H1 (cell line): ENCODE measurements around the gene DYSF. TPM values are rescaled to one million over a fixed set of nuclear protein-coding genes. Genes with fewer than 3 reads are reported as not detected.

ENCODE experiments used
- CTCF ChIA-PET: fragments of 300-600 bp; sonication (Branson Sonifier 250); formaldehyde crosslinking; loops from one replicate; lab custom pipeline; 2021; ENCODE audit not compliant: partially characterized antibody; lab: Charles Lee
- POLR2A ChIA-PET: fragments of 300-600 bp; sonication (Branson Sonifier 250); formaldehyde crosslinking; loops from one replicate; lab custom pipeline; 2021; ENCODE audit warnings: inconsistent platforms; ENCODE audit not compliant: partially characterized antibody; lab: Charles Lee
- DNase-seq, 2 experiments: peaks; one replicate each; pipeline versions ENCODE4 v3.0.0 to v3.0.0-alpha.2; 2010 to 2022; ENCODE audit warnings: low spot score in 2 of 2, low read depth in 1 of 2, mixed read lengths in 1 of 2
- FAIRE-seq: peaks from 2 replicates; lab custom pipeline; 2011; peaks lifted over from hg19 to GRCh38; lab: Jason Lieb, UNC
- H2AFZ ChIP-seq: 2 replicates; pipeline ENCODE4 v1.8.1; 2012; ENCODE audit warnings: low read length, inconsistent platforms
- H2AK5ac ChIP-seq: 2 replicates; pipeline ENCODE4 v1.6.1; 2013; ENCODE audit warnings: low read depth, low read length
- H2BK120ac ChIP-seq: replicated peaks from 2 replicates; pipeline ENCODE3; 2013; ENCODE audit warnings: low read depth, low read length, inconsistent platforms
- H2BK12ac ChIP-seq: 2 replicates; pipeline ENCODE4 v1.6.1; 2013; ENCODE audit warnings: low read depth, low read length
- H2BK15ac ChIP-seq: 2 replicates; pipeline ENCODE4 v1.6.1; 2013; ENCODE audit warnings: low read length
- H2BK20ac ChIP-seq: 2 replicates; pipeline ENCODE4 v1.6.1; 2013; ENCODE audit warnings: low read length
- H2BK5ac ChIP-seq: 2 replicates; pipeline ENCODE4 v1.6.1; 2013; ENCODE audit warnings: low read depth, low read length
- H3K14ac ChIP-seq: 2 replicates; pipeline ENCODE4 v1.6.1; 2013; ENCODE audit warnings: inconsistent platforms; ENCODE audit not compliant: insufficient read length
- H3K18ac ChIP-seq: 2 replicates; pipeline ENCODE4 v1.6.1; 2013; ENCODE audit warnings: low read length; ENCODE audit errors: extremely low read depth
- H3K23ac ChIP-seq: 2 replicates; pipeline ENCODE4 v1.6.1; 2013; ENCODE audit warnings: inconsistent platforms; ENCODE audit not compliant: insufficient read length
- H3K23me2 ChIP-seq: 2 replicates; pipeline ENCODE4 v1.6.1; 2013; ENCODE audit warnings: low read depth, low read length
- H3K27ac ChIP-seq: 2 replicates; pipeline ENCODE4 v1.6.1; 2011; ENCODE audit warnings: low read depth, low read length, inconsistent platforms
- H3K27me3 ChIP-seq, 4 experiments: replicated peaks in 1 of 4; 1 replicate in 1 of 4; 2 replicates in 3 of 4; pipeline versions ENCODE4 v1.6.1 to v1.8.1; 2011 to 2013; ENCODE audit warnings: low read length in 3 of 4, mild to moderate bottlenecking in 3 of 4, inconsistent platforms in 2 of 4, mixed read lengths in 2 of 4, moderate library complexity in 1 of 4; ENCODE audit not compliant: control insufficient read depth in 3 of 4, insufficient read depth in 3 of 4; ENCODE audit errors: extremely low read depth in 1 of 4
- H3K36me3 ChIP-seq, 4 experiments: 2 replicates each; pipeline versions ENCODE4 v1.6.1 to v1.8.1; 2011 to 2013; ENCODE audit warnings: mild to moderate bottlenecking in 4 of 4, low read length in 3 of 4, moderate library complexity in 2 of 4, control low read depth in 1 of 4, inconsistent platforms in 1 of 4; ENCODE audit not compliant: insufficient read depth in 4 of 4, control insufficient read depth in 2 of 4
- H3K4ac ChIP-seq: replicated peaks from 2 replicates; pipeline ENCODE3; 2013; ENCODE audit warnings: low read length, low read depth, mixed read lengths, inconsistent platforms; ENCODE audit not compliant: insufficient read length
- H3K4me1 ChIP-seq, 4 experiments: replicated peaks in 1 of 4; 1 replicate in 1 of 4; 2 replicates in 3 of 4; pipeline versions ENCODE4 v1.6.1 to v1.8.1; 2011 to 2013; ENCODE audit warnings: low read length in 3 of 4, inconsistent platforms in 2 of 4, mixed read lengths in 1 of 4; ENCODE audit not compliant: insufficient read depth in 4 of 4, control insufficient read depth in 3 of 4
- H3K4me2 ChIP-seq, 2 experiments: 2 replicates each; pipeline versions ENCODE4 v1.6.1 to v1.8.1; 2011 to 2013; ENCODE audit warnings: low read depth in 2 of 2, low read length in 2 of 2, control low read depth in 1 of 2, inconsistent platforms in 1 of 2, mild to moderate bottlenecking in 1 of 2; ENCODE audit not compliant: insufficient read depth in 1 of 2
- H3K4me3 ChIP-seq, 4 experiments: fragments of 200-600, 300-600 bp in 1 of 4; sonication (generic), shearing (Covaris generic), sonication (Bioruptor Twin) in 1 of 4; 2 replicates each; pipeline versions ENCODE4 v1.5.1 to v1.8.1; 2011 to 2016; ENCODE audit warnings: low read length in 4 of 4, low read depth in 3 of 4, control low read depth in 2 of 4, inconsistent platforms in 2 of 4, mild to moderate bottlenecking in 2 of 4, mixed read lengths in 1 of 4, moderate library complexity in 1 of 4; ENCODE audit not compliant: insufficient read depth in 2 of 4; ENCODE audit errors: extremely low read depth in 1 of 4
- H3K56ac ChIP-seq: replicated peaks from 2 replicates; pipeline ENCODE3; 2013; ENCODE audit warnings: low read depth, mild to moderate bottlenecking, mixed read lengths, low read length, inconsistent platforms; ENCODE audit not compliant: insufficient read length
- H3K79me1 ChIP-seq: 2 replicates; pipeline ENCODE4 v1.6.1; 2013; ENCODE audit warnings: low read depth, low read length, control low read depth
- H3K79me2 ChIP-seq, 2 experiments: 2 replicates each; pipeline versions ENCODE4 v1.6.1 to v1.8.1; 2012 to 2013; ENCODE audit warnings: low read length in 2 of 2, mild to moderate bottlenecking in 2 of 2, inconsistent platforms in 1 of 2; ENCODE audit not compliant: insufficient read depth in 2 of 2, control insufficient read depth in 1 of 2
- H3K9ac ChIP-seq, 4 experiments: replicated peaks in 1 of 4; 1 replicate in 1 of 4; 2 replicates in 3 of 4; pipeline versions ENCODE4 v1.6.1 to v1.8.1; 2011 to 2013; ENCODE audit warnings: low read depth in 3 of 4, low read length in 3 of 4, control low read depth in 2 of 4, mild to moderate bottlenecking in 2 of 4, moderate library complexity in 2 of 4, inconsistent platforms in 1 of 4; ENCODE audit errors: extremely low read depth in 1 of 4
- H3K9me3 ChIP-seq, 2 experiments: 2 replicates each; pipeline versions ENCODE4 v1.6.1 to v1.8.1; 2012 to 2013; ENCODE audit warnings: mild to moderate bottlenecking in 2 of 2, moderate library complexity in 2 of 2, control low read depth in 1 of 2, inconsistent platforms in 1 of 2, low read depth in 1 of 2, low read length in 1 of 2, mixed read lengths in 1 of 2; ENCODE audit not compliant: insufficient read depth in 2 of 2
- H4K20me1 ChIP-seq, 2 experiments: replicated peaks in 1 of 2; 2 replicates each; pipeline versions ENCODE3 to v1.8.1; 2011 to 2013; ENCODE audit warnings: inconsistent platforms in 2 of 2, low read length in 2 of 2, mild to moderate bottlenecking in 1 of 2; ENCODE audit not compliant: insufficient read depth in 2 of 2, control insufficient read depth in 1 of 2
- H4K5ac ChIP-seq: 2 replicates; pipeline ENCODE4 v1.6.1; 2013; ENCODE audit warnings: low read length, low read depth, mixed read lengths, inconsistent platforms; ENCODE audit not compliant: insufficient read length
- H4K8ac ChIP-seq: 2 replicates; pipeline ENCODE4 v1.8.0; 2013; ENCODE audit warnings: mild to moderate bottlenecking, moderate library complexity, low read length, inconsistent platforms; ENCODE audit not compliant: insufficient read depth; ENCODE audit errors: extremely low read depth
- H4K91ac ChIP-seq: replicated peaks from 2 replicates; pipeline ENCODE3; 2013; ENCODE audit warnings: low read length, mixed read lengths, inconsistent platforms; ENCODE audit not compliant: insufficient read length
- EP300 ChIP-seq, 2 experiments: IDR thresholded peaks; 1 replicate in 1 of 2; 2 replicates in 1 of 2; pipeline ENCODE4 v1.6.1; 2011 to 2012; ENCODE audit warnings: low read depth in 2 of 2, low read length in 2 of 2, mild to moderate bottlenecking in 2 of 2, borderline replicate concordance in 1 of 2, inconsistent platforms in 1 of 2, moderate library complexity in 1 of 2
- KDM5A ChIP-seq: fragments of 200-600 bp; IDR thresholded peaks from 2 replicates; pipeline ENCODE4 v1.7.1; 2012; ENCODE audit warnings: mild to moderate bottlenecking, low read length, inconsistent platforms, mixed read lengths
- NANOG ChIP-seq: IDR thresholded peaks from 2 replicates; pipeline ENCODE4 v1.6.1; 2011; ENCODE audit warnings: low read length, low read depth, mild to moderate bottlenecking, inconsistent platforms; ENCODE audit not compliant: insufficient read depth, poor library complexity, severe bottlenecking
- WGBS, 2 experiments: shearing (Covaris generic) in 1 of 2; methylation state at CpG; one replicate each; pipeline versions ENCODE4 v1.1.6 to v1.1.7; 2013 to 2015; ENCODE audit warnings: low lambda C conversion rate in 2 of 2, mixed read lengths in 2 of 2, inconsistent platforms in 1 of 2, low coverage in 1 of 2, missing lambda C conversion rate in 1 of 2; ENCODE audit not compliant: insufficient replicate concordance in 2 of 2, insufficient coverage in 1 of 2, insufficient read length in 1 of 2; ENCODE audit errors: extremely low coverage in 1 of 2, missing lambda C conversion rate in 1 of 2; 5-methylcytosine and 5-hydroxymethylcytosine counted together
- polyA plus RNA-seq, 7 experiments: library from polyadenylated mRNA; depleted of rRNA in 3 of 7; stranded (reverse) in 5 of 7; unstranded in 2 of 7; fragments of >200 nt in 5 of 7; fragments of 200-250 nt in 2 of 7; gene quantifications; 1 replicate in 5 of 7; 2 replicates in 1 of 7; 4 replicates in 1 of 7; pipeline versions ENCODE4 v1.2.1 to v1.2.3, GENCODE V29; 2011 to 2013; ENCODE audit warnings: missing spikeins in 2 of 7, mixed read lengths in 2 of 7
- total RNA-seq: library from RNA; stranded (reverse); fragmentation: NEBNext Ultra II Directional; extraction: Animal tissue kit (Norgen Biotek cat#: 25700); gene quantifications from 2 replicates; pipeline ENCODE4 v1.2.1, GENCODE V29; 2021

Gene DYSF
- total and polyA plus RNA-seq, 2 of the 8 experiments (the other 6 are each of a cell fraction or from before 2014, with no cell fraction given): 5.8 to 7.1 TPM

DNA sequence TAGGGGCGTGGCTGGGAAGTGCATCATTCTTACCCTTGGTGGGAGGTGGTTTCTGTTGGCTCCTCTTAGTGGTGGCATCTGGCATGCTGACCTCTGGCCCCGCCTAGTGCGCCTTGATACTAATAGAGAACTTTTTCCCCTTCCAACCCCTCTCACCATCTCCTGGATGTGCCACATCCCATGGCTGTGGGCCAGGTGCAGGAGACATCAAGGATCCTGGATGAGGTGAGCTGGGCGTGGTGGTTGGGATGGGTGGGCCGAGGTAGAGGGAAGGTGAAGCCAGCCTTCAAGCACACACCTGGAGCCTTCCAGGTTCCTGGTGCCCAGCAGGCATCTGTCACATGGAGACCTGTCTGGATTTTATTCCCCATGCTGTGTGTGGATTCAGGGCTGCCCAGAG, 149.2 kb downstream of the DYSF start:
- Histone ChIP-seq H2AFZ (no peak overlapping the region), H3K79me2 (no peaks in the 10 kb centered on the region), H3K27ac (no peak overlapping the region), H2BK5ac (no peak overlapping the region), H3K23ac (no peak overlapping the region), H4K20me1 (no peaks in the 10 kb centered on the region), H3K4ac (no peak overlapping the region), H3K9me3 (no peaks in the 10 kb centered on the region), H3K79me1 (no peaks in the 10 kb centered on the region), H4K8ac (no peak overlapping the region), H3K14ac (no peak overlapping the region), H2BK20ac (no peak overlapping the region), H3K4me2 (no peak overlapping the region), H2BK120ac (no peak overlapping the region), H2BK12ac (no peak overlapping the region), H3K9ac (no peak overlapping the region), H3K36me3 (no peaks in the 10 kb centered on the region), H3K4me3 (no peak overlapping the region), H3K18ac (no peak overlapping the region), H3K56ac (no peak overlapping the region), H3K23me2 (no peaks in the 10 kb centered on the region), H4K91ac (no peak overlapping the region), H3K4me1 (peaks cover 0 to 12% (median 5%) of the 10 kb centered on the region in 4 experiments; a peak in 3 of 7 replicates), H2BK15ac (no peak overlapping the region), H2AK5ac (no peak overlapping the region), H4K5ac (no peak overlapping the region), H3K27me3 (no peaks in the 10 kb centered on the region)
- TF ChIP-seq KDM5A (no peak), NANOG (no peak), EP300 (IDR thresholded peaks at IDR 0.05; ENCODE audit: borderline replicate concordance in 1 of 2, low read depth in 2 of 2, low read length in 2 of 2) (no peak)
- ChIA-PET POLR2A (no interaction called here), CTCF (interaction anchor here (1.2 to 3.3 kb wide), 2 partner anchors 10 to 54 kb away, joined by 3 to 10 read pairs; no protein-coding TSS in a partner anchor)
- whole genome bisulfite sequencing, 2 experiments: 92% methylated on average over 3 of the region's 5 CpGs; no CpG with 5 or more reads in 1 of the 2 experiments
- FAIRE-seq: no peak
- DNase-seq: no peak
